SJSA1 (cell line): Measurements from ENCODE around the gene DNAI4. TPM values are rescaled to one million over a fixed set of nuclear protein-coding genes. Genes with fewer than 3 reads are reported as not detected.

Experiments
- DNase-seq, 2 experiments: peaks; one replicate each; pipeline ENCODE4 v3.0.0-alpha.2; 2015 to 2020; ENCODE audit warnings: low spot score in 2 of 2, low read depth in 1 of 2
- H3K27ac ChIP-seq: fragments of 250-450 bp; sonication (Bioruptor Pico); 2 replicates; pipeline ENCODE4 v1.5.1; 2020; ENCODE audit warnings: mild to moderate bottlenecking, moderate library complexity
- H3K27me3 ChIP-seq: fragments of 250-450 bp; sonication (Bioruptor Pico); replicated peaks from 2 replicates; pipeline ENCODE4 v1.5.1; 2020; ENCODE audit warnings: mild to moderate bottlenecking, moderate library complexity
- H3K36me3 ChIP-seq: fragments of 250-450 bp; sonication (Bioruptor Pico); 2 replicates; pipeline ENCODE4 v1.5.1; 2020; ENCODE audit warnings: mild to moderate bottlenecking
- H3K4me1 ChIP-seq: fragments of 250-450 bp; sonication (Bioruptor Pico); replicated peaks from 2 replicates; pipeline ENCODE4 v1.6.1; 2021; ENCODE audit warnings: mild to moderate bottlenecking
- H3K4me3 ChIP-seq: fragments of 250-450 bp; sonication (Bioruptor Pico); 2 replicates; pipeline ENCODE4 v1.5.1; 2020; ENCODE audit warnings: mild to moderate bottlenecking
- H3K9me3 ChIP-seq: fragments of 250-450 bp; sonication (Bioruptor Pico); replicated peaks from 2 replicates; pipeline ENCODE4 v1.5.1; 2020; ENCODE audit warnings: mild to moderate bottlenecking
- total RNA-seq: library from RNA; depleted of rRNA; stranded (reverse); fragments of >200 nt; shearing (Covaris generic); gene quantifications from 2 replicates; pipeline ENCODE4 v1.2.3, GENCODE V29; 2014

Gene DNAI4
- total RNA-seq, 1 experiment from 2014 or later: 2.6 TPM

DNA sequence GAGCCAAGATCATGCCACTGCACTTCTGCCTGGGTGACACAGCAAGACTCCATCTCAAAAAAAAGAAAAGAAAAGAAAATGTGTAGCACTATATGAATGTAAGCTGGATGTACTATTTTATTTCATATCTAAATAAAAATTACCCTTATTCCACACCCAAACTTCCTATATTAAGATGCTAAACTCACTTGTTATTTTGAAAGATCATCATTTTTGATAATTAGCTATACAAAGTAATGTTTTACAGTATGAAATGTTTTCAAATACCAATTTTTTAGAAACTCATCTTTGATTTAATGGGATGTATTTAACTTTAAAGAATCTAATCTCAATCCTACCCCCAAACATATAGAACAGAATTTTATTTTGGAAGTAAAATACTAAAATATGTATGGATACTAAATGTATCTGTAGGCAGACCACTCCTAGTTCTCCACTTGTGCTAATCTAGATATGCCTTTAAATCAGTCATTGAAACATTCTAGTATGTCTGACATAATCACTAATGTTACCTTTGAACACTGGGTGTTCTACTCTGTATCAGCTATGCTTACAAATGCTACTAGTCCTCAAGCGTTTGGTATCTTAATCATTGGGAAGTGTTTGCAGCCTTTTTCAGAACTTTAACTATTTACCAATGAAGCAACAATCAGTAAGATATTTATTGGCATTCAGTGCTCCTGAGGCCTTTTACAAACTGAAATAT, 13.0 kb upstream of the DNAI4 start:
- Histone ChIP-seq H3K27ac (no peak overlapping the region), H3K27me3 (no peaks in the 10 kb centered on the region), H3K36me3 (peaks cover 22% of the 10 kb centered on the region), H3K9me3 (no peaks in the 10 kb centered on the region), H3K4me3 (no peak overlapping the region), H3K4me1 (peaks cover 37% of the 10 kb centered on the region)
- DNase-seq: no peak

DNA sequence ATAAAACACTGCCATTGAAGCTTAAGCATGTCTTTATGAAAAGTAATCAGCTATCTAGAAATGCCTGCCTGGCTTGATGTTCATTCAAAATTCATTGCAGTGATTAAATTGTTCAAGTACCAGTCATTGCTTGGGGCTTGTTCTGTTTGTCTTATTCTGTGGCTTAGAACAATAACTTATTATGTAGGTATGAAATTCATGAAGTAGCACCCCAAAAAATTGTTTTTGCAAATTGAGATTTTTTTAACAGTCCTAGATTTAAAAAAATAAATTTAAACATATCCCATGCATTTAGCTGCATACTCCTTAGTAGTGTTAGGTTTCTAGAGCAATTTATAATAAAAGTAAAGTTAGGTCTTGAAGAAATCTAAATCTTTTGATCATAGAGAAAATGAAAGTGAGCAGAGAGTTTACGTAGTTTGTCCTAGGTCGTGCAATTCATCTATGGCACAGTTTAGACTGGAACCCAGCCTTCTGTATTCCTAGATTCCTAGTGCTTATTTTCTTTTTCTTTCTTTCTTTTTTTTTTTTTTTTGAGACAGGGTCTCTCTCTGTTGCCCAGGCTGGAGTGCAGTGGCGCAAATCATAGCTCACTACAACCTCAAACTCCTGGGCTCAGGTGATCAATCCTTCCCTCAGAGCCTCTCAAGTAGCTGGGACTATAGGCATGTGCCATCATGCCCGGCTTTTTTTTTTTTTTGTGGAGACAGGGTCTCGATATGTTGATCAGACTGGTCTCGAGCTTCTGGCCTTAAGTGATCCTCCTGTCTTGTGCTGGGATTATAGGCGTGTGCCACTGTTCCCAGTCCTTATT, 9.4 kb upstream of the DNAI4 start:
- peak in 1 of 2 experiments; percentile 66 for DNase-seq
- H3K4me1 ChIP-seq: peaks cover 41% of the 10 kb centered on the region

DNA sequence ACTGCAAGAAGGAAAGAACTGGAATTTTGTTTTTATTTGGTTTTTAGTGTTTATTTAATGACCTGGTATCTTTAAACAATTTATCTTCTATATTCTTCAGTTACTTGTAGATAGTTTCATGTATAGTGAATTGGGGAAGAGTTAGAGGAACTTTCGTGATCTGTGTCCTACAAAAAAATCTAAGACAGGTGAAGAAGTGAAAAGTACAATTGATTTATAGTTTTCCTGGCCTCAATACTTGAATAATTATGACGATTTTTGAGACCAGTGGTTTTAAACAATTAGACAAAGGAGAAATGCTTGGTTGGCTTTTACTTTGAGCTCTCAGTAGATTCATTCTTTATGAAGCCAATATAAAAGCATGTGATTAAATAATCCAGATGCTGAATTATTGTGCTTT, 7.6 kb upstream of the DNAI4 start:
- Histone ChIP-seq H3K27ac (peak overlapping the region; percentile 85; the same call in 1 of the 2 replicates), H3K27me3 (no peaks in the 10 kb centered on the region), H3K36me3 (peaks cover 20% of the 10 kb centered on the region), H3K4me1 (peaks cover 26% of the 10 kb centered on the region), H3K9me3 (no peaks in the 10 kb centered on the region), H3K4me3 (peak overlapping the region; percentile 82)
- DNase-seq: peak in 1 of 2 experiments; percentile 44

More for the DNA sequence above, 9.4 kb upstream of the DNAI4 start:
- Histone ChIP-seq H3K27me3 (no peaks in the 10 kb centered on the region), H3K9me3 (no peaks in the 10 kb centered on the region), H3K36me3 (peaks cover 21% of the 10 kb centered on the region), H3K27ac (peak overlapping the region; percentile 85), H3K4me3 (peak overlapping the region; percentile 33)

DNA sequence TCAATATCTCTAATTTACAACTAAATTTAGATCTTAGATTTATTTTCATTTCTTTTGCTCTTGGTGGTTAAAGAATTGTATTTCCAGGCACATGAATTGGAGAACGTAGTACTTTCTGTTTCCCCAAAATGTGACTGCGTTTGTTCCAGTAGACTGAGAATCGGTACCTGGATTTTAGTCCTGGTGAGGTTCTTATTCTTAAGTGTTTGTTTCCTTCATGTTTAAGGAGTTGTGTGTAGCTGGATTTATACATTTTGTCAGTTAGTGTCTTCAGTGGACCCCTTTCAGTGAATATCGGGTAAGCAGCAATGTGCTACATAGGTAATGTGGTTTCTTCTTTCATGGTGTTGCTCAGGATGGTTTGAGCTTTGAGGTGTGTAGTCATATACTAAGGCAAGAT, 6.9 kb upstream of the DNAI4 start:
- Histone ChIP-seq H3K9me3 (no peaks in the 10 kb centered on the region), H3K27me3 (no peaks in the 10 kb centered on the region), H3K36me3 (peaks cover 22% of the 10 kb centered on the region), H3K27ac (peak overlapping the region; percentile 85), H3K4me3 (peak overlapping the region; percentile 82), H3K4me1 (peaks cover 26% of the 10 kb centered on the region)
- DNase-seq: peak in 1 of 2 experiments; percentile 50

DNA sequence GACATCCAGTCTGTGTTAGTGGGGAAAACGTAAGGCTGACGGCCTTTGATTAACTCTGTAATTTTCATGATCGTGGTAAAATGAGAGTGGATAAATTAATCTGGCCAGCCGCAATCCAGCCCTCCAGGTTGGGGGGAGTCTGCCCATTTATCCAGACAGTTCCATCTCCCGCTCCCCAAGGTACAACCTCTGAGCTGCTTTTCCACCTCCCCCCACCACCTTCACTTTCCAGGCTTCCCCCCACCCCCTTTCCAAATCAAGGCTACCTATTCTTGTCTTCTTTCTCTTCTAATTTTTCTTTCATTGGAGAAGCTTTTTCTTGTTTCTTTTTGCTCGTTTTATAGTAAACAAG, 6.1 kb upstream of the DNAI4 start:
- Histone ChIP-seq H3K27ac (peak overlapping the region; percentile 85), H3K27me3 (no peaks in the 10 kb centered on the region), H3K4me3 (peak overlapping the region; percentile 82), H3K9me3 (no peaks in the 10 kb centered on the region), H3K36me3 (peaks cover 22% of the 10 kb centered on the region), H3K4me1 (peaks cover 33% of the 10 kb centered on the region)
- DNase-seq: no peak

DNA sequence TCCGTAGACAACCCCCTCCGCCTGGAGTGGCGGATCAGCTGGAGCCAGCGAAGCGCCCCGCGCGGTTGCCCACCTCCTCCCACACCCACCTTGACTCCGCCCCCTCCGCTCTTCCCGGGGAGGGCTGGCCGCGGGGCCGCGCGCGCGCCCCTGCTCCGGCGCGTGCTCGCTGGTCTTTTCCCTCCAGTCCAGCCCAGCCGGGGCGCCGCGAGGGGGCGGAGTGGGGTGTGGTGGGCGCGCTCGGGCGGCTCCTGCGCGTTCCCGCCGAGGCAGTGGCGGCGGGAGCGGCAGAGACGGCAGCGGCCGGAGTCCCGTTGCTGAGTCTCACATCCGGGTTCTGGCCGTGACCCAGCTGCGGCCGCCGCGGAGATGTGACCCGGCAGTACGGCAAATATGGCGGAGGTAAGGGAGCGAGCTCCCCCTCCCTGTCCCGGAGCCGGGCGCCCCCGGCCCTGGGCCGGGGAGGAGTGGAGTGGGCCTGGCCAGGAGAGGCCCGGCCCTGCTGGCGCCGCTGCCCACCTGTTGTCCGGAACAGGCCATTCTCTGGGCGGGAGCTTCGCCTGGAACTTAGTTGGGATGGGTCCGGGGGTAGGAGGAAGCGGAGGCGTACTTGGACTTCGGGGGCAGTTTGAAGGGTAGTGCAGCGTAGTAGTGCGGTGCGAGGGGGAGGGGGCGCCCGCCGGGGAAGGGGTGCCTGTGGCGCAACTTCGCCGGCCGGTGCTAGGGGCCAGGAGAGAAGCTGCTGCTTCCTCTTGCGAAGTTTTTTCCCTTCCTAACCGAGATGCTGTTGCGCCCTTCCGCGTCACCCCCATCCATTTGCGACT, 5.6 kb upstream of the DNAI4 start:
- DNase-seq: peak; percentile 96 to 98
- peak overlapping the region; percentile 85 for H3K27ac ChIP-seq
- peaks cover 29% of the 10 kb centered on the region for H3K4me1 ChIP-seq
- H3K36me3 ChIP-seq: peaks cover 22% of the 10 kb centered on the region
- H3K4me3 ChIP-seq: peak overlapping the region; percentile 82
- H3K27me3 ChIP-seq: no peaks in the 10 kb centered on the region
- no peaks in the 10 kb centered on the region for H3K9me3 ChIP-seq

DNA sequence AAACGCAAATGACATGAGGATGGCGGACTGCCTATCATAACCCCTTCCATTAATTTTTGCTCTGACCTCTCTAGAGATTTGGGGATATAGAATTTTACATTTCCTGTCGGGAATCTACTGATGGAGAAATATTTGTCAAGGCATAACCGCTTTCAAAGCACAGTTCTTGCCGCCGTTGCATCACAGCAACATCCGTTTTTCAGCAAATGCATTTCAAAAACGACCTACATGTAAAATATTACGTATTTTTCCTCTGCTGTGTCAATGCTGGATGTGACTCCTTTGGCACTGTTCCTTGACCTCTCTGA, 5.0 kb upstream of the DNAI4 start:
- H3K4me1 ChIP-seq: peaks cover 25% of the 10 kb centered on the region
- no peak for DNase-seq
- no peaks in the 10 kb centered on the region for H3K27me3 ChIP-seq
- peak overlapping the region; percentile 13; the same call in 1 of the 2 replicates for H3K27ac ChIP-seq
- peak overlapping the region; percentile 82 for H3K4me3 ChIP-seq
- H3K9me3 ChIP-seq: no peaks in the 10 kb centered on the region
- H3K36me3 ChIP-seq: peaks cover 22% of the 10 kb centered on the region

DNA sequence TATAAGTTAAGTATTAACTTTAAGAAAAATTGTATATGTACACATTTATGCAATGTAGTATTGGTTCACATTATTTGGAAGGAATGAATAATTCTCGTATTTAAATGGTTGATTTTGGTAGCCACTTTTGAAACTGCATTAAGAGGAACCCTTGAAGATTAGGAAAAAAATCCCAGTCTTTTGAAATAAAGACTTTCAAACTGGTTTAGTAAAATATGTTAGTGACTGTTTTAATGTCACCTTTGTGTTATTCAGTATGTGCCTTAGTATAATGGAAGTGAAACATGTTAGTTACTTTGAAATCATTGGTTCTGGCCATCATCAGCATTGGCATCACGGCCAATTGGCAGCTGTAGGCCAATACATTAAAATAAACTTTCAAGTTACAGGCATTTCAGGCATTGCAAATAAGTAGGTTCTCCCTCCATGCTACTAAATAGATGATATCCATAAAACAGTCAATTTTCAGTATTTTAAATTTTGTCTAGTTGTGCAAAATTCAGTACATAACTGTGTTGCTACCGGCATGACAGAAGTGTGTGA, 4.6 kb upstream of the DNAI4 start:
- peaks cover 22% of the 10 kb centered on the region for H3K36me3 ChIP-seq
- no peaks in the 10 kb centered on the region for H3K27me3 ChIP-seq
- peak overlapping the region; percentile 82 for H3K4me3 ChIP-seq
- no peaks in the 10 kb centered on the region for H3K9me3 ChIP-seq
- no peak for DNase-seq
- H3K4me1 ChIP-seq: peaks cover 23% of the 10 kb centered on the region
- peak overlapping the region; percentile 13; the same call in 1 of the 2 replicates for H3K27ac ChIP-seq

DNA sequence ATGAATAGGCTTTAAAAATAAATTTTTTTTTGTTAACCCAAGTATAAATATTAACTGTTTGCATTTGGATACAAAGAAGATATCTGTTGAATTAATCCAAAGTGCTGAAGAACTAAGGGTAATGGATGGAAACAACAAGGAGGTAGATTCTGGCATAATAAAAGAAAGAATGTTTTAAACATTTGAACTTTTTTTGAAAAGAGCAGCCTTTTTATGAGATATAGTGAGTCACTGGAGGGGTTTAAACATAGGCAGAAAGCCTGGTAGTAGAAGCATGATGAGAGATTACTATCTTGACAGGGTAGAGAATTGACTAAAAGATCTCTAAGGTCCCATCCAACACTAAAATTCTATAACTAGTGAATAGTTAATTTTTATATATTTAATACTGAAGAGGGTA, 2.9 kb upstream of the DNAI4 start:
- Histone ChIP-seq H3K9me3 (no peaks in the 10 kb centered on the region), H3K4me3 (no peak overlapping the region), H3K4me1 (peaks cover 25% of the 10 kb centered on the region), H3K36me3 (peaks cover 22% of the 10 kb centered on the region), H3K27me3 (no peaks in the 10 kb centered on the region), H3K27ac (no peak overlapping the region)
- no peak for DNase-seq

DNA sequence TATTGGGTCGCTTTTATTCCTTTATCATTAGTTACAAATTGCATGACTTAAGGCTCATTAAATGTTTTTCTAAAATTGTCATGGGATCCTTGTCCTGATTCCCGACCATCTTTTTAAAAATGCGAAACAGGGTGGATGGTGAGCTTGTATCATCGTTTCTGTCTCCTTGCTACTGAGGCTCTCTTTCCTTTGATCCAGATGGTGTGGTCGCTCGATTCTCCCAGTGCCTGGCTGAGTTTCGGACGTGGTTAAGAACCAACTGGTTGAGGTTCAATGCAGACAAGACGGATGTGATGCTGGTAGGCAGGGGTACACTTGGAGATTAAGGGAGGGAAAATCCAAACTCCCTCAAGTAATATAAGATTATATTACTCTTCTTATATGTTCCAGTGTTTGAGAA, 1.3 kb upstream of the DNAI4 start:
- peaks cover 17% of the 10 kb centered on the region for H3K36me3 ChIP-seq
- peak overlapping the region; percentile 66 for H3K4me3 ChIP-seq
- peaks cover 23% of the 10 kb centered on the region for H3K4me1 ChIP-seq
- H3K27me3 ChIP-seq: no peaks in the 10 kb centered on the region
- DNase-seq: no peak
- H3K9me3 ChIP-seq: no peaks in the 10 kb centered on the region
- no peak overlapping the region for H3K27ac ChIP-seq

DNA sequence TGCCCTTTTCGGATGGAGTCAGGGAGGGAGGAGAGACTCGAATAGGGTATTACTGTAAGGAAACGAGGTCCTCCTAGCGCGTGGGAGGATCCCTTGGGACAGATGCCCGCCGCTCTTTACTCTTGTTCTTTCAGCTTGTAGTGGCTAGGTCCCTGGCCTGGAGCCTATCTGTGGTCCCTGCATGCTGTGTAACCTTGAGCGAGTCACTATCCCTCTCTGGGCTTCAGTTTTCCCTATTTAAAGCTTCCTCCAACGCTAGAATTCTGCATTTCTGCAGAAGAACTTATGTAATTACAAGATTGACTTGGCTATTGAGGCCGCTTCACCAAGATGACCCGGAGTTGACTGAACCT, 878 bp upstream of the DNAI4 start:
- no peaks in the 10 kb centered on the region for H3K9me3 ChIP-seq
- H3K4me3 ChIP-seq: peak overlapping the region; percentile 66
- H3K4me1 ChIP-seq: peaks cover 23% of the 10 kb centered on the region
- no peaks in the 10 kb centered on the region for H3K27me3 ChIP-seq
- no peak overlapping the region for H3K27ac ChIP-seq
- H3K36me3 ChIP-seq: peaks cover 15% of the 10 kb centered on the region
- DNase-seq: no peak

DNA sequence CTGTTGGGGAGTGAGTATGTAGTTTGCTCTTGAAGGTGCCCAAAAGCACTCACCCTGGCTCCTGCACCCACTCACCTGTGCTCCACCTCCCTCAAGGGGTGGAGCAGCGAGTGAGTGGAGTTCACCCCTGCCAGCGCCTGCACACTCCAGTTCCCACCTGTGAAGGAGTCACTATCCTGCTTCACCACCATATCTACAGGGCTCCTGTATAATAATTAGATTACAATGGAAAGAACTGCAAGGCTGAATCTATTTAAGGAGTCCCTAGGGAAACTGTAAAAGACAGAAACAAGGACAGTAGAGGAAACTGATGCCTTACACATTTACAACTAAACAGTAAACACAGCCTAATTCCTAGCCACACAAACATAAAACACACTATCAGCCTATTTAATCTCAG, 4.1 kb downstream of the DNAI4 start:
- no peak for DNase-seq
- Histone ChIP-seq H3K27ac (no peak overlapping the region), H3K27me3 (no peaks in the 10 kb centered on the region), H3K36me3 (no peaks in the 10 kb centered on the region), H3K4me1 (peaks cover 9% of the 10 kb centered on the region; the same call in 1 of the 2 replicates), H3K9me3 (no peaks in the 10 kb centered on the region), H3K4me3 (no peak overlapping the region)

DNA sequence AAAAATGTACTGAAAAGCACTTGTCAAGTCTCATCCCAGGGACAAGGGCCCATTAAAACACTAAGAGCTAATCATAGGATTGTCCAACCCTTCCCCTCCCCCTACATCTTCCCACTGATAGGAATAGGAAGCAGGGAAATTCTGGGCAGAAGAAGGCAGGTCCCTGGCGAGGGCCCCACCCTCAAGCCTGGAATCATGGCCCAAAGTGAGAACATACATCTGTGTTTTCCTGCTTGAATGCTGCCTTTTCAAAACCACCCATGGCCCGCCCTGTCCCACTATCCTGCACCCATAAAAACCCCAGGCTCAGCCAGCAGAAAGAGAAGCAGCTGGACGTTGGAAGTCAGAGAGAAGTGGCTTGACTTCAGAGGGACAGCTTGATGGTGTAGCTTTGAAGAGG, 4.8 kb downstream of the DNAI4 start:
- no peak for DNase-seq
- Histone ChIP-seq H3K36me3 (no peaks in the 10 kb centered on the region), H3K9me3 (no peaks in the 10 kb centered on the region), H3K4me1 (peaks cover 9% of the 10 kb centered on the region; the same call in 1 of the 2 replicates), H3K27me3 (no peaks in the 10 kb centered on the region), H3K4me3 (no peak overlapping the region), H3K27ac (no peak overlapping the region)
